ENCODE results near the gene TRIOBP.

Gene TRIOBP

DNA sequence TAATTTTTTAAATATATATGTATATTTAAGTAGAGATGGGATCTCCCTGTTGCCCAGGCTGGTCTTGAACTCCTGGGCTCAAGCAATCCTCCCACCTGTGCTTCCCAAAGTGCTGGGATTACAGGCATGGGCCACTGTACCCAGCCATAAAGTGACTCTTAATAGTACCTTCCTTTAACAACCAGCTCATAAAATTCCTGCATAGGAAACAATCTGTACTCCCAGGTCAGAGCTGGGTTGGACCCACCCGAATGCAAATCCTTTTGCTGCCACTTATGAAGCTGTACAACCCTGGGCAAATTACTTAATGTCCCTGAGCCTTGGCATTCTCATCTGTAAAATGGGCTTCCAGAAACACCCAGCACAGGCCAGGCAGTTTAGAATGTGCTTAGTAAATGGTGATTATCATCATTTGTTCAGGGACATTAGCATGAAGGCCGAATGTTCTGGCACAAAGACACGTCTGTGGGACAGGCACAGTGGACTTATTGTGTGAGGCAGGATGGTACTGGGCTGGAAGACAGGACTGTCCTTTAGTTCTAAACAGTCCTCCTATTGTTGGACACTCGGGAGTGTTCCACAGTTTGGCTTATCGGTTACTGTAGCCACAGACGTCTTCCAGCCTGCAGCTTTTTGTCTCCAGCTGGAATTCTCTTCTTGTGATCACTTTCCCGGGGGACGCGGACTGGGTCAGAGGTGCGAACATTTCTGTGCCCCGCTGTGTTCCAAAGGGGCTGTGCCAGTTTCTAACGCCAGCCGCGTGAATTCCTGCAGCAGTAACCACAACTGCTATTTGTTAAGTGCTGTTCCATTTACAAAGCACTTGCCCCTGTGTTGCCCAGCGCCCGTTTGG lies 32.4 kb upstream of the TRIOBP start:
- no peak for DNase-seq

GRCh38 chr22:37665487-37665886 lies 31.4 kb upstream of the TRIOBP start:
- DNase-seq = no peak

DNA sequence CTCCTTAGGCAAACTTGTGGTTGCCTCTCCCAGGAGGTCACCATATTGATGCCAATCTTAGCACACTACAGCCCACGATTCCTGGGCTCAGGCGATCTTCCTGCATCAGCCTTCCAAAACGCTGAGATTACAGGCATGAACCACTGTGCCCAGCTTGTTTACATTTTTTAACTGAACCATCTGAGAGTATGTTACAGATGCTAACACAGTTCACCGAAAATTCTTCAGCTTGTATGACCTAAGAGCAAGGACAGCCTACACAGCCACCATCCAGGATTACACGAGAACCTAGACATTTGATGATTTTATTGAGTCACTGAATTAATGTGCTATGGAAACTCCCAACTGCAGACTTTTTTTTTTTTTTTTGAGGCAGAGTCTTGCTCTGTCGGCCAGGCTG lies 27.3 kb upstream of the TRIOBP start:
- no peak for DNase-seq

- no peak for DNase-seq
Measured at GRCh38 chr22:37672206-37672919, 24.5 kb upstream of the TRIOBP start.

GRCh38 chr22:37672920-37673455 lies 23.9 kb upstream of the TRIOBP start:
- DNase-seq = peak; percentile 14

DNA sequence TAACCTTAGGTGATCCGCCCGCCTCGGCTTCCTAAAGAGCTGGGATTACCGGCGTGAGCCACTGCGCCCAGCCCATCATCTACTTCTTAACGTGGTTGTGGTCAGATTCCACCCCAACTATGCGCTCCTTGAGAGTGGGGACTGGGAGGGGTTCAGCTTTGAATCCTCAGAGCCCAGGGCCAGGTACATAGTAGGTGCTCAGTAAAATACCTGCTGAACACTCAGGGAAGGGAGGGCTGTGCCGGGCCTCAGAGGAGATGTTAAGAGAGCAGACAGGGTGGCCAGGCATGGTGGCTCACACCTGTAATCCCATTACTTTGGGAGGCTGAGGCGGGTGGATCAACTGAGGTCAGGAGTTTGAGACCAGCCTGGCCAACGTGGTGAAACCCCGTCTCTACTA lies 22.6 kb upstream of the TRIOBP start:
- DNase-seq = no peak

GRCh38 chr22:37674951-37675929 lies 21.6 kb upstream of the TRIOBP start, which contains the start of gene LGALS1:
TSS of gene LGALS1 (plus strand) at chr22:37675636. CDS start at chr22:37675703, 67 bp downstream.
- peak; percentile 92 for DNase-seq

DNA sequence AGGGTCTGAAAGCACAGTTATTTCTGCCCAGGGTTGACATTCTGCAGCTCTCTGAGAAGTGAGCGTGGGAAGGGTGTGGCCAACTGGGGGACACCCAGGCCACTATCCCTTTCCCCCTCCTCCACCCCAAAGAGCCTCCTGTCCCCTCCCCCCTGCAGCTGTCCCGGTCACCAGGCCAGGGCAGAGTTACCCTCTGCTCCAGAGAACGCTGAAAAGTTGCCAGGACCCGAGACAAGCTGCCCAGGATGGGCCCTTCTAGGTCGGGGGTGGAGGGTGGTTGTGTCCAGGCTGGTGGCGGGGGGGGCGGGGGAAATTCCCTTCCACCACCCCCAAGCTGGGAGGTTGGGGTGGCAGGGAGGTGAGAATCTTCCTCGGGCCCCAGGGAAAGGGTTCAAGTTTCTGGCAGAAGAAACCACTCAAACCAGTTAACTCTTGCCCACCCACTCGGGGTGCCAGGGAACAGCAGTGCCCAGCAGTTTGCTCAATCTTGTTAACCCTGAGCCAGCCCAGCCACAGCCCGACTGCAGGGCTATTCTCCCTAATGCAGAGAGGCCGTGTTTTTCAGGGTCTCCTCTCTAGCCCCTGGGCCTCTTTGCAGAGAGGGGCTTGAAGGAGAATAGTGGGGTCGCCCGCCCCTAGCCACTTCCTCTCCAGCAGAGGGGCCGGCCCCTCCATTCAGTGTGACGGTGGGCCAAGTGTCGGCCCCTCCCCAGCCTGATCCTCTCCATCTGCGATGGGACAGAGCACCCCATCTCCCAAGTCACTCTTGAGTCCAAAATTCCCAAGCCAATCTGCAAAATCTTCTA lies 20.7 kb upstream of the TRIOBP start:
- DNase-seq = peak; percentile 27

GRCh38 chr22:37676736-37677492 lies 19.9 kb upstream of the TRIOBP start:
- DNase-seq = peak; percentile 95

DNA sequence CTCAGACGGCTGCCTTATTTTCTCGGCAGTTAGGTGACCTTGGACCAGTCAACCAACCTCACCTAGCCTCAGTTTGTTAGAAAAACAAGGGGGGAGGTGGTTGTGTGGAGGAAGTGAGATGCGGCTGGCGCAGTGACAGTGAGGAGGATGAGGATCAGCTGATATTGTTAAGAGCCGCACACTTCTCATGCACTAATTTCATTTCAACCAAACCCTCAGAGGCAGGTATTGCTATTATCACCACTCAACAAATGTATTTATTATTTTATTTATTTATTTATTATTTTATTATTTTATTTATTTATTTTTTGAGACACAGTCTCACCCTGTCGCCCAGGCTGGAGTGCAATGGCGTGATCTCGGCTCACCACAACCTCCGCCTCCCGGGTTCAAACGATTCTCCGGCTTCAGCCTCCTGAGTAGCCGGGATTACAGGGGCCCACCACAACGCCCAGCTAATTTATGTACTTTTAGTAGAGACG lies 19.3 kb upstream of the TRIOBP start:
- no peak for DNase-seq

DNA sequence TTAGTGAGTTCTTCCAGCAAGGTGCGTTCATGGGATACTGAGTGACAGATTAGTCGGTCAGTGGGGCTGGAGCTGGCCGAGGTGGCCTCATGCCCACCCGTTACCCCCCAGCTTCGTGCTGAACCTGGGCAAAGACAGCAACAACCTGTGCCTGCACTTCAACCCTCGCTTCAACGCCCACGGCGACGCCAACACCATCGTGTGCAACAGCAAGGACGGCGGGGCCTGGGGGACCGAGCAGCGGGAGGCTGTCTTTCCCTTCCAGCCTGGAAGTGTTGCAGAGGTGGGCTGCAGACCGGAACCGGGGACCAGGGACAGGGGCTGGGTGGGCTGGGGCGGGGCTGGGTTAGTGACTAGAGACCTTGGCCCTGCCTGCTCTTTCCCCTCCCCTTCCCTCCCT lies 18.5 kb upstream of the TRIOBP start:
- DNase-seq = no peak

GRCh38 chr22:37679670-37680069 lies 17.2 kb upstream of the TRIOBP start:
- DNase-seq = no peak

DNA sequence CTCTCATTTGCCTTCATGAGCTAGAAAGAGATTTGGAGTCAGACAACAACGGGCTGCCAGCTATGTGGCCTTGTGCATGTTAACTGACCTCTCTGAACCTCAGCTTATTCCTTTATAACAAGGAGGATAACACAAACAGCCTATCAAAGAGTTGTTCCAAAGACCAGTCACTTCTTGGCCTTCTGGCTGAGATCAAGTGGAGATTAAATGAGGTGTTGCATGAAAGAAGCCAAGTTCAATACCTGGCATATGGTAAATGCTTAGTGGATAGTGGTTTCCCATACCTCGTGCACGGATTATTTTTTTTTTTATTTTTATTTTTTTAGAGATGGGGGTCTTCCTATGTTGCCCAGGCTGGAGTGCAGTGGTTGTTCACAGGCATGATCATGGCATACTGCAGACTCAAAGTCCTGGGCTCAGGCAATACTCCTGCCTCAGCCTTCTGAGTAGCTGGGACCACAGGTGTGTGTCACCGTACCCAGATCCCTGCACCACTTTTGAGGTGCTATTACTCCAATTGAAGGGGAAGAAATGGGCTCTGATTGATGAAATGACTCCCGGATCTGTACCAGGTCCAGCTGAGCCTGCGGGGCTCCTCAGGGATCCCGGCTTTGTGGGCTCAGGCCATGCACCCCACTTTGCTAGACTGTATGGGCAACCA lies 16.5 kb upstream of the TRIOBP start:
- no peak for DNase-seq

DNA sequence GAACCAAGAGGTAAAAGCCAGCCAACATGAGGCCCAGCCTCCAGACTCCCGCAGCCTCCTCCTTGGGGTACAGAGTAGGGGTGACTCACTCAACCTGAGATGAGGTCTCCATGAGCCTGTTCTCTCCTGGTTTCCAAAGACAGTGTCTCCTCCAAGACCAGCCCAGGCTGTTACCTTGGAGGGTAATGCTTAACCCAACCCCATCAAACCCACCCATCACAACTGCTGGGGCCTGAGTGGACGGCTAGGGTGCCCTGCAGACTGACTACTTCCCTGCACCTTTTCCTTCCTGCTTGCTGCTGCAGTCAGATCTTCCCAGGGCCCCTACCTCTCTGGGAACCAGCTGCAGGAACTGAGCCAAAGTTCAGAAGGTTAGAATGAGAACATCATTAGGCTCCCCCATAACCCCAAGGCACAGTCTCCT lies 15.8 kb upstream of the TRIOBP start:
- DNase-seq = peak; percentile 12

GRCh38 chr22:37681556-37682049 lies 15.2 kb upstream of the TRIOBP start:
- DNase-seq = peak; percentile 66

DNA sequence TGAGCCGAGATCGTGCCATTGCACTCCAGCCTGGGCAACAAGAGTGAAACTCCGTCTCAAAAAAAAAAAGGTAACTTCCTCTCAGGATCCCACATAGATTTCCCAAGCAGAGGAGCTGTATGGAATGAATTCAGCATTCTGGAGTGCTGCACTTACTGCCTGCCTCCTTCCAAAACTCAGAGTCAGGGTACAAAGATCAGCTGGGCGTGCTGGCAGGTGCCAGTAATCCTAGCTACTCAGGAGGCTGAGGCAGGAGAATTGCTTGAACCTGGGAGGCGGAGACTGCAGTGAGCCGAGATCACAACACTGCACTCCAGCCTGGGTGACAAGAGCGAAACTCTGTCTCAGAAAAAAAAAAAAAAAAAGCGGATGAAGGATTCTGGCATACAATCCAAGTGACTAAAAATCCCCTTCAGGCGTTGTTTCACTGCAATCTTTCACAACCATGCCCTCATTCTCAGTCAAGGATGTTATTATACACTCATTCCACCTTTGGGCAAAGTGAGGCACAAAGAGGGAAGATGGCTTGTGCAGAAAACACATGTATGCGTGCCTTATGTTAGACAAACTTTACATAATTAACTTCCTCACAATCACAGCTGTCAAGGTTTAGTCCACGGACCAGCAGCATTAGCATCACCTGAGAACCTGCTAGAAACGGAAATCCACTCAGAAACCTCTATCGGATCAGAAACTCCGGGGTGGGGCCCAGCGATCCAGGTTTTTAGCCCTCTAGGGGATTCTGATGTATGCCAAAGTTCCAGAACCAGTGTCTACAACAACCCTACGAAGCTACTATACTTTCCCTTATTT lies 11.8 kb upstream of the TRIOBP start:
- DNase-seq = no peak

- peak; percentile 85 for DNase-seq
Measured at GRCh38 chr22:37686002-37686982, 10.6 kb upstream of the TRIOBP start, which contains the start of gene NOL12. TSS of gene NOL12 (plus strand) at chr22:37686343. CDS start at chr22:37686393, 50 bp downstream.

DNA sequence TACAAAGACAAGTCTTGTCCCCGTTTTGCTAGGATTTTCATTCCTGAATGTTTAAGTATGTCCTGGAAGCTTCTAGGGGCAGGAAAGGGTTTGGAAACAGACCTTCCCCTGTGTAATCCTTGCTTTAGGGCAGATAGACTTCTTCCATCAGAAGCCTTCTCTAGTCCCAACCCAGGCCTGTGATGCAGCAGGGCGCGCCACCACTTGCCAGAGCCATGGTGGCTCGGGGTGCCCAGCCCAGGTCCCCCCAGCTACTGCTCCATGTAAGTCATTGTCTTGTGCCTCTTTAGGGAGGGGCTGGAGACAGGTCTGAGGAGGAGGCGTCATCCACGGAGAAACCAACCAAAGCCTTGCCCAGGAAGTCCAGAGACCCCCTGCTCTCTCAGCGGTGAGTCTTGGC lies 6.4 kb upstream of the TRIOBP start:
- no peak for DNase-seq

Measured in MV-4-11 (cell line).